ENCODE results near the gene PAK3.

Gene PAK3

DNA sequence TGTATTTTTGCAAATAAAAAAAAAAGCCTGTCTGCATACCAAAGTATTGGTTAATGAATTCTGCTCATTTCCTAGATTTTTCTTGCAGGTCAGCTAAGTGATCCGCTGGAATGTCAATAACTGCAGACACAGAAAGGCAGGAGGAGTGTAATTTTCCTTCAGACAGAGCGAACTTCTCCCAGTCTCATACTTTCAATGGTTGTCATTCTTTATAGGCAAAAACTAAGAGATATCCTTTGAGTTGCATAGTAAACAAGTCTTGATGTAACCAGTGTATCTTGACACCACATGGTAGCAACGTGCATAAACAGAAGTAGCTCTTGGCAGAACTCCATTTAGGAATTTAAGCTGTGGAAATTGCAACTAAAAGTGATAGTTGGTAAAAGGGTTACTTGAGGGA lies 166.1 kb downstream of the PAK3 start:
- DNase-seq (ENCODE audit: low read depth): no peak

DNA sequence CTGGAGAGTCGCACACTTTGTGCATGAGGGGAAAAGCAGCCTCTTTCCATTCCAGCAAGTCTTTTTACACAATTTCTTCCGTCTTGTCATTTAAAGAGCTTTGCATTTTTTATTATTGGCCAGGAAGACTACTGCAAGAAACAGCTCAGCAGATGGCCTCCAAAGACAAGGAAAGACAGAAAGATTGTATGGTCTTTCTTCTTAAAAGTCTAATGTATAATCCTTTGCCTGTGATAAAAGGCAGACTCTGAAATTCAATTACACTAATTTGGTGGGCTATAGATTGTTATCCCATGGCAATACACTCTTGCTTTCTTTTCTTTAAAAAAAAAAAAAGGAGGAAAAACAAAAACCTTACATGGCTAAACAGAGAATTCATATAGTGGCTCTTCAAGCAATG lies 168.4 kb downstream of the PAK3 start:
- DNase-seq (ENCODE audit: low read depth): no peak

DNA sequence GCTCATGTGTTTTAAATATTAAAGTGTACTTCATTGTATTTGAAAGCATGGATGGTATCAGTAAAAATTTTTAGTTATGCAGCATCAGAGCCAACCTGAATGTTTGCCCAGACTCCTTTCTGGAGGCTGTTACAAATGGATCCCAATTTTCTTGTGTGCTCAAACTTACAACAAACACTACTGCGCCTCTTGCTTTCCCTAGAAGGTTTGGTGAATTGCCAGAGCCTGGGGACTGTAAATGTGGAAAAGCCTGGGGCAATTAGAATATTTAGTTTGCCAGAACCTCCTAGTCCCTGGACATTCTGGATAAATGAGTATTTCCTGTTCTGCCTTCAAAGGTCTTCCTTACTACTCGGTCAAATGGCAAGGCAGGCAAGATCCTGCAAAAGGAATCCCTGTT lies 169.5 kb downstream of the PAK3 start:
- DNase-seq (ENCODE audit: low read depth): no peak

DNA sequence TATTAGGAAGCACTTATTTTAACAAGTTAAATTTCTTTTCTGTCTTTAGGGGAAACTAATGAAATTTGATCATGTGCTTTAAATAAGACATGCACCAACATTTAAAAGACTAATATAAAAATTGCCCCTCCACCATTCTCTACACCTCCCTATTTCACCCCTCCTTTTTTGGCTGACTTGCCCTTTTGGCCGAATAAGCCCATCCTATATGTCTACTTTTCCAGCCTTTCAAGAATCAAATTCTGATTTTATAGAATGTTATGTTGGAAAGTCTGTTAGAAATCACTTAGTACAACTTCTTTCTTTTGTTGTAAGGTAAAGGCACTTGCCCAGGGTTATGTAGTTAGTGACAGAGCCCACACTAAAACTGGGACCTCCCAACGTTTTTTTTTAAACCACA lies 172.5 kb downstream of the PAK3 start:
- no peak for DNase-seq (ENCODE audit: low read depth)

DNA sequence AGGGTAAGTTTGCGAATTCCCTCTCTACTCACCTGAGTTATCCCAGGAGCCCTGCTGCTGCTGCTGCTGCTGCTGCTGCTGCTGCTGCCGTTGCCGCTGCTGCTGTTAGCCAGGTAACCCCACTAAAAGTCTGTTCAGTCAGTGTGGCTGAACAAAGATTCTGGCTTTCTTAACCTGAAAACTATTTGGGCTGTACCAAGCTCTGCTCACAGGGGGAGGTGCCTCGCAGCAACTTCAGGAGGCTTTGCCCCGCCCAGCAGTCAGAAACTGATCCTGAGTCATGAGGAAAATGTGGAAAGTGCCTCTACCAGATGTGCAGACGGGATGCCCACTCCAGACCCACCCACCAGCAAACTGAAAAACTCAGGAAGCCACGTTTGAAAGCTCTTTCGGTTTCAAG lies 174.3 kb downstream of the PAK3 start, which contains the start of gene CAPN6:
CAPN6 (minus strand) TSS at position 145 of the 400 bp plus-strand sequence. CDS start 6,547 bp downstream, outside the sequence.
- peak; percentile 4 for DNase-seq (ENCODE audit: low read depth)
